NT2/D1 (cell line): ENCODE results near the gene UBE2G1.

Experiments
- SUZ12 ChIP-seq: IDR thresholded peaks from 2 replicates; pipeline ENCODE4 v1.6.1; 2011; ENCODE audit not compliant: insufficient read length, insufficient read depth; ENCODE audit errors: extremely low read depth
- YY1 ChIP-seq: IDR thresholded peaks from 2 replicates; pipeline ENCODE4 v1.6.1; 2011; ENCODE audit not compliant: insufficient read length, insufficient read depth
- ZNF274 ChIP-seq: IDR thresholded peaks from 2 replicates; pipeline ENCODE4 v1.6.1; 2011; ENCODE audit warnings: mild to moderate bottlenecking, low read depth, low read length

GRCh38 chr17:4232168-4232813 lies 134.2 kb downstream of the UBE2G1 start:
- TF ChIP-seq ZNF274 = no peak
- no peak for TF ChIP-seq YY1
- no peak for TF ChIP-seq SUZ12
